ENCODE data around the gene PAM. TPM values are rescaled to one million over a fixed set of nuclear protein-coding genes. Genes with fewer than 3 reads are reported as not detected.

PAM gene
- total RNA-seq, 2 experiments from 2014 or later, result 15.0 to 15.9 TPM

GRCh38 chr5:102813740-102814139 is 58.6 kb downstream of the PAM start:
- Mint-ChIP-seq H3K36me3 (ENCODE audit: low read depth) (no peaks in the 10 kb centered on the region), H3K4me3 (no peak overlapping the region), H3K9me3 (no peaks in the 10 kb centered on the region), H3K27ac (no peak overlapping the region), H3K4me1 (peaks cover 15% of the 10 kb centered on the region), H3K27me3 (no peaks in the 10 kb centered on the region)
- ChIA-PET POLR2A (no interaction called here), CTCF (interaction anchor here (0.5 to 1.4 kb wide), 2 partner anchors 12 to 205 kb away, joined by 3 to 4 read pairs; no protein-coding TSS in a partner anchor)
- no peak for DNase-seq

GRCh38 chr5:102815084-102815483 is 60.0 kb downstream of the PAM start:
- no peak overlapping the region for H3K27ac Mint-ChIP-seq
- no peaks in the 10 kb centered on the region for H3K36me3 Mint-ChIP-seq (ENCODE audit: low read depth)
- H3K4me3 Mint-ChIP-seq, result no peak overlapping the region
- POLR2A ChIA-PET, result no interaction called here
- peaks cover 15% of the 10 kb centered on the region for H3K4me1 Mint-ChIP-seq
- no peaks in the 10 kb centered on the region for H3K27me3 Mint-ChIP-seq
- H3K9me3 Mint-ChIP-seq, result no peaks in the 10 kb centered on the region
- no peak for DNase-seq
- CTCF ChIA-PET, result interaction anchor here (0.6 kb wide), 1 partner anchor 777 kb away, joined by 3 read pairs; no protein-coding TSS in a partner anchor

GRCh38 chr5:102815540-102816332 is 60.6 kb downstream of the PAM start:
- DNase-seq, result no peak
- H3K36me3 Mint-ChIP-seq (ENCODE audit: low read depth), result no peaks in the 10 kb centered on the region
- H3K4me1 Mint-ChIP-seq, result peaks cover 15% of the 10 kb centered on the region
- no peaks in the 10 kb centered on the region for H3K27me3 Mint-ChIP-seq
- POLR2A ChIA-PET, result no interaction called here
- H3K4me3 Mint-ChIP-seq, result no peak overlapping the region
- CTCF ChIA-PET, result no interaction called here
- H3K9me3 Mint-ChIP-seq, result no peaks in the 10 kb centered on the region
- no peak overlapping the region for H3K27ac Mint-ChIP-seq

- no peak for DNase-seq
- Mint-ChIP-seq H3K27me3 (no peaks in the 10 kb centered on the region), H3K36me3 (ENCODE audit: low read depth) (no peaks in the 10 kb centered on the region), H3K4me3 (no peak overlapping the region), H3K9me3 (no peaks in the 10 kb centered on the region), H3K27ac (no peak overlapping the region), H3K4me1 (peaks cover 15% of the 10 kb centered on the region)
- ChIA-PET CTCF (no interaction called here), POLR2A (no interaction called here)
These were observed 63.2 kb downstream of the PAM start for GRCh38 chr5:102818345-102818744.

- H3K4me1 Mint-ChIP-seq, result peaks cover 15% of the 10 kb centered on the region
- H3K4me3 Mint-ChIP-seq, result no peak overlapping the region
- no peaks in the 10 kb centered on the region for H3K27me3 Mint-ChIP-seq
- no peaks in the 10 kb centered on the region for H3K9me3 Mint-ChIP-seq
- ChIA-PET POLR2A (no interaction called here), CTCF (interaction anchor here (0.5 kb wide), 1 partner anchor 24 kb away, joined by 3 read pairs; no protein-coding TSS in a partner anchor)
- H3K36me3 Mint-ChIP-seq (ENCODE audit: low read depth), result no peaks in the 10 kb centered on the region
- no peak overlapping the region for H3K27ac Mint-ChIP-seq
- DNase-seq, result no peak
These were observed 63.8 kb downstream of the PAM start for GRCh38 chr5:102818934-102819333.

GRCh38 chr5:102819634-102820033 is 64.5 kb downstream of the PAM start:
- H3K36me3 Mint-ChIP-seq (ENCODE audit: low read depth), result no peaks in the 10 kb centered on the region
- peaks cover 15% of the 10 kb centered on the region for H3K4me1 Mint-ChIP-seq
- no peak overlapping the region for H3K4me3 Mint-ChIP-seq
- ChIA-PET CTCF (no interaction called here), POLR2A (no interaction called here)
- DNase-seq, result no peak
- H3K27me3 Mint-ChIP-seq, result no peaks in the 10 kb centered on the region
- no peaks in the 10 kb centered on the region for H3K9me3 Mint-ChIP-seq
- H3K27ac Mint-ChIP-seq, result no peak overlapping the region

GRCh38 chr5:102823441-102823874 is 68.4 kb downstream of the PAM start:
- no peak overlapping the region for H3K4me3 Mint-ChIP-seq
- no peaks in the 10 kb centered on the region for H3K9me3 Mint-ChIP-seq
- H3K4me1 Mint-ChIP-seq, result peaks cover 3% of the 10 kb centered on the region
- CTCF ChIA-PET, result no interaction called here
- POLR2A ChIA-PET, result no interaction called here
- H3K27me3 Mint-ChIP-seq, result no peaks in the 10 kb centered on the region
- DNase-seq, result no peak
- H3K27ac Mint-ChIP-seq, result no peak overlapping the region
- H3K36me3 Mint-ChIP-seq (ENCODE audit: low read depth), result no peaks in the 10 kb centered on the region

- Mint-ChIP-seq H3K27me3 (no peaks in the 10 kb centered on the region), H3K9me3 (no peaks in the 10 kb centered on the region), H3K4me1 (peaks cover 3% of the 10 kb centered on the region), H3K4me3 (no peak overlapping the region), H3K27ac (no peak overlapping the region), H3K36me3 (ENCODE audit: low read depth) (no peaks in the 10 kb centered on the region)
- POLR2A ChIA-PET, result no interaction called here
- CTCF ChIA-PET, result no interaction called here
- no peak for DNase-seq
These were observed 71.5 kb downstream of the PAM start for GRCh38 chr5:102826629-102827028.

GRCh38 chr5:102830241-102830640 is 75.1 kb downstream of the PAM start:
- Mint-ChIP-seq H3K27ac (no peak overlapping the region), H3K4me1 (peaks cover 11% of the 10 kb centered on the region), H3K4me3 (no peak overlapping the region), H3K36me3 (ENCODE audit: low read depth) (no peaks in the 10 kb centered on the region), H3K9me3 (no peaks in the 10 kb centered on the region), H3K27me3 (no peaks in the 10 kb centered on the region)
- DNase-seq, result no peak
- ChIA-PET POLR2A (no interaction called here), CTCF (no interaction called here)

GRCh38 chr5:102832445-102832844 is 77.3 kb downstream of the PAM start:
- CTCF ChIA-PET, result interaction anchor here (1.0 to 1.8 kb wide), 3 partner anchors 11 to 34 kb away, joined by 3 to 7 read pairs (median 3); no protein-coding TSS in a partner anchor
- POLR2A ChIA-PET, result no interaction called here

GRCh38 chr5:102833146-102833545 is 78.0 kb downstream of the PAM start:
- no peak overlapping the region for H3K27ac Mint-ChIP-seq
- H3K4me3 Mint-ChIP-seq, result no peak overlapping the region
- CTCF ChIA-PET, result interaction anchor here (1.0 to 1.4 kb wide), 3 partner anchors 11 to 33 kb away, joined by 3 to 4 read pairs (median 3); no protein-coding TSS in a partner anchor
- no peaks in the 10 kb centered on the region for H3K27me3 Mint-ChIP-seq
- POLR2A ChIA-PET, result no interaction called here
- H3K4me1 Mint-ChIP-seq, result peaks cover 9% of the 10 kb centered on the region
- no peaks in the 10 kb centered on the region for H3K36me3 Mint-ChIP-seq (ENCODE audit: low read depth)
- no peak for DNase-seq
- H3K9me3 Mint-ChIP-seq, result no peaks in the 10 kb centered on the region

More at GRCh38 chr5:102832445-102832844, 77.3 kb downstream of the PAM start:
- Mint-ChIP-seq H3K4me1 (peaks cover 9% of the 10 kb centered on the region), H3K27ac (no peak overlapping the region), H3K36me3 (ENCODE audit: low read depth) (no peaks in the 10 kb centered on the region), H3K4me3 (no peak overlapping the region), H3K27me3 (no peaks in the 10 kb centered on the region), H3K9me3 (no peaks in the 10 kb centered on the region)
- DNase-seq, result no peak

- ChIA-PET POLR2A (no interaction called here), CTCF (no interaction called here)
- DNase-seq, result no peak
These were observed 79.4 kb downstream of the PAM start for GRCh38 chr5:102834438-102834964.

GRCh38 chr5:102835717-102836116 is 80.6 kb downstream of the PAM start:
- H3K36me3 Mint-ChIP-seq (ENCODE audit: low read depth), result no peaks in the 10 kb centered on the region

More at GRCh38 chr5:102834438-102834964, 79.4 kb downstream of the PAM start:
- H3K27me3 Mint-ChIP-seq, result no peaks in the 10 kb centered on the region
- no peak overlapping the region for H3K4me3 Mint-ChIP-seq
- no peaks in the 10 kb centered on the region for H3K36me3 Mint-ChIP-seq (ENCODE audit: low read depth)
- H3K9me3 Mint-ChIP-seq, result no peaks in the 10 kb centered on the region
- peaks cover 9% of the 10 kb centered on the region for H3K4me1 Mint-ChIP-seq
- H3K27ac Mint-ChIP-seq, result no peak overlapping the region

More at GRCh38 chr5:102835717-102836116, 80.6 kb downstream of the PAM start:
- Mint-ChIP-seq H3K4me3 (no peak overlapping the region), H3K27me3 (no peaks in the 10 kb centered on the region), H3K4me1 (peaks cover 9% of the 10 kb centered on the region), H3K27ac (no peak overlapping the region), H3K9me3 (no peaks in the 10 kb centered on the region)
- CTCF ChIA-PET, result no interaction called here
- no peak for DNase-seq
- POLR2A ChIA-PET, result no interaction called here
